Embryonic facial prominence (tissue), 1 donor: Measurements from ENCODE around the gene CLIP4.

Source experiments
- DNase-seq: peaks from one replicate; pipeline ENCODE4 v3.0.0-alpha.2; 2016; ENCODE audit errors: extremely low spot score

The CLIP4 gene

DNA sequence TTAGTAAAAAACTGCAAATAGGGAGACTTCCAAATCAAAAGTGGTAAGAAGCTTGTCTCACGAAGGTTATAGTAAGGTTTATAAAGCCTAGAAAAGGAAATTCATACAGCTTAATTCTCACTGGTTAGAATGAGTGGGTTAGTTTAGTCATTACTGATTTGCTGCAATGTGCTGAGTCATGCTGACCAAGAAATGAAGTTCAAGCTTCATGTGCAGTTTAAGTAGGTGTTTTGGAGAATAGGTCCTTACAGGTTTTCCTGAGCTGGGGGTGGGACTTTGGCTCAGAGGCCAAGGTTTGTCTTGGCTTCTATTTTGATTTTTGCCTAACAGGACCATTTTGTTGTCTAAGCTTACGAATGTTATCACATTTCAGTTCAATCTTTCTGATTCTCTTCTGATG lies 15.1 kb downstream of the CLIP4 start:
- DNase-seq: no peak

- no peak for DNase-seq
Measured at GRCh38 chr2:29134933-29135332, 19.7 kb downstream of the CLIP4 start.

DNA sequence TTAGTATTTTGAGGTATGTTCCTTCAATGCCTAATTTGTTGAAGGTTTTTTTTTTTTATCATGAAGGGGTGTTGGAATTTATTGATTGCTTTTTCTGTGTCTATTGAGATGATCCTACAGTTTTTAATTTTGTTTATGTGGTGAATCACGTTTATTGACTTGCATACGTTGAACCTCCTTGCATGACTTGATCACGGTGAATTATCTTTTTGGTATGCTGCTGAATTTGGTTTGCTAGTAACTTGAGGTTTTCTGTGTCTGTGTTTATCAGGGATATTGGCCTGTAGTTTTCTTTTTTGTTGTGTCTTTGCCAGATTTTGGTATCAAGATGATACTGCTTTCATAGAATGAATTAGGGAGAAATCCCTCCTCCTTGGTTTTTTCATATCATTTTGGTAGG lies 23.9 kb downstream of the CLIP4 start:
- no peak for DNase-seq

DNA sequence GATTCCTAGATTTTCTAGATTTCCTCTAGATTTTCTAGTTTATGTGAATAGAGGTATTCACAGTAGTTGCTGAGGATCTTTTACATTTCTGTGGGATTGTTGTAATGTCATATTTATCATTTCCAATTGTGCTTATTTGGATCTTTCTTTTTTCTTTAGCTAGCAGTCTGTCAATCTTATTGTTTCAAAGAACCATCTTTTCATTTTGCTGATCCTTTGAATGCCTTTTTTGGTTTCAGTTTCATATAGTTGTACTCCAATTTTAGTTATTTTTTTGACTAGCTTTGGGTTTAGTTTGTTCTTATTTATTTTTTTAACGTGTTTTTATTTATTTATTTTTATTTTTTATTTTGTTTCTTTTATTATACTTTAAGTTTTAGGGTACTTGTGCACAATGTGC lies 24.5 kb downstream of the CLIP4 start:
- no peak for DNase-seq

DNA sequence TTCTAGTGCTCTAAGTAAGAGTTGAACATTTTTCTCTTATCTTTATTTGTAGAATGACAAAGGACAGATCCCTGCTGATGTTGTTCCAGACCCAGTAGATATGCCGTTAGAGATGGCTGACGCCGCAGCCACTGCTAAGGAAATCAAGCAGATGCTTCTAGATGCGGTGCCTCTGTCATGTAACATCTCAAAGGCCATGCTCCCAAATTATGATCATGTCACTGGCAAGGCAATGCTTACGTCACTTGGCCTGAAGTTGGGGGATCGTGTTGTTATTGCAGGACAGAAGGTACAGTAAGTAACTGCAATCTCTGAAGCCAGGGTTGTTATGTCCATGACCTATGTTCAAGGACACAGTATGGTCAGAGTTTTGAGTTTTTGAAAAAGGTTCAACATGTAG lies 28.4 kb downstream of the CLIP4 start:
- no peak for DNase-seq

GRCh38 chr2:29146197-29146596 lies 31.0 kb downstream of the CLIP4 start:
- DNase-seq: no peak

DNA sequence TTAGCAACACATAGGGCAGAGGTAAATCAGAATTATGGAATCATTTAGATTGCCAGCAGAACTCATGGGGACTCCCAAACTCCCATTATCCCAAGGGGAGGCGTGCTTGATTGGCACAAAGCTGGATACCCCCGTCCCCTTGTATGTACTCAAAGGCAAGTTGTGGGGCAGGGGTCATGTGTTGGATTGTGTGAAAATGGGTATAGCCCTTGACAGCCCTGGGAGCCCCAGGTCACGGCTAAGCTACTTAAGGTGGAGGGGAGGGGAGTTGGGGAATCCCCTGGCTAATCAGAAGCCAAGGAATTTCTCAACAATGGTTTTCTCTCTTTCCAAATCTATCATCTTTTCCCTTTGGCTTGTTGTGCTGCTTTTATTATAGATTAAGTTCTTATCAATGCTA lies 32.7 kb downstream of the CLIP4 start:
- no peak for DNase-seq

DNA sequence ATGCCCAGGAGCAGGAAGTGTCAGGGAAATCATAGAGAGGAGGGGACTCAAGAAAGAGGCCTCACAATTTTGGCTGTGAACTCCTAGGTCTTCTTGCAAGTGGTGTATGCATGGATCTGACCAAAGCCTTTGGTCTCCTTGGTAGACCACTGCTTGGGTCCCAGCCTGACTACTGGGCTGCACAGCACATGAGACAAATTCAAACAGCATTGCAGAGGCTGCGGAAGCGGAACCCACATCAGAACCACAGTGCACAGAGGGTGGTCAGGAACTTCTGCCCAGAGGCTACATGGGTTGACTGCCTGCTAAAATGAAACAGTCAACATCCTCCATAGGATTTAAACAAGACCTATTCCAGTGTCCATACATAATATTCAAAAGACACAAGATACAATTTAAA lies 39.4 kb downstream of the CLIP4 start:
- no peak for DNase-seq

DNA sequence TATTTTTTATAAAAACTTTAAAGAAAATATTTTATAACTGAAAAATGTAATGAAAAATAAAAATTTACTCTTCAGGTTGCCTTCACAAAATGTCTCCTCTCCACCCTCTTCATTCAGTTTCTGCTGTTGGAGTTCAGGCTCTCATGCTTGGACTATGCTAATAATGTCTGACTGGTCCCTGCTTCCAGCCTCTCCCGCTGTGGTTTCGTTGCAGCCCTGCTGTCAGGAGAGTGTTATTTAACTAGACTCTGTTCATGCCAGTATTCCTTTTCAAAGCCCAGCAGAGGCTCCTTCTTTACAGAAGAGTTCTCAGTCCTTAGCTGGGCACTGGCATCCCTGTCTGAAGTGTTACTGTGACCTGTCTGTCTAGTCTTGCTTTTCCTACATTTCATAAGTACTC lies 40.4 kb downstream of the CLIP4 start:
- no peak for DNase-seq

GRCh38 chr2:29157131-29157530 lies 41.9 kb downstream of the CLIP4 start:
- no peak for DNase-seq

GRCh38 chr2:29159125-29159524 lies 43.9 kb downstream of the CLIP4 start:
- DNase-seq: no peak

GRCh38 chr2:29160184-29160583 lies 45.0 kb downstream of the CLIP4 start:
- no peak for DNase-seq

DNA sequence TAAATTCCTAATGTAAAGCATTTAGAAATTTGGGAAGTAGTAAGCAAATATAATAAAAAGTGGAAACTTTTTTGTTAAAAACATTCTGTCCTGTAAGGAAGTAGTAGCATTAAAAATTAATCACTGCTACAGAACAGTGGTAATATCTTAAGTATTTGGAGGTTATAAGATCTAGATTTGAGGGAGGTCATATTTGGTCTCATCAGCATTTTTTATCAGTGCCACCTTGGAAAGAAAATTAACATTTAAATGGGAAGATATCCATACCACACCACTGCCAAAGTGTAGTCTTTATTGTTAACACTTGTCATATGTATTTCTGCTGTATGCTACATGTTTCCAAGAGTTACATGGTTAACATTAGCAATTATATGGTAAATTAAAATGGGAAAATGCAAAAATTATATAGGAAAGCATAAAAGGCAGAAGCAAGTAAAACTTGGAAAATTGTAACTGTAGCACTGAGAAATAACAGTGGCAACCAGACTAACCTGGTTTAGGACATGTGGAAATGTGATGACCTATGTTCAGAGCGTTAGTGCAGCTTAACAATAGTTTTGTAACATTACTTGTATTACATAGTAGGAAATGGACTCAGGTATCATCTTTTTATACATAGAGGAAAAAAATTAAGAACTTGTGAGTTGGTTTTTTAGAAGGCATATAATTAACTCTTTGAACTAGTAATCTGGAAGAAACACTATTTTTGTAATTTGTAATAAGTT lies 47.2 kb downstream of the CLIP4 start:
- DNase-seq: no peak

DNA sequence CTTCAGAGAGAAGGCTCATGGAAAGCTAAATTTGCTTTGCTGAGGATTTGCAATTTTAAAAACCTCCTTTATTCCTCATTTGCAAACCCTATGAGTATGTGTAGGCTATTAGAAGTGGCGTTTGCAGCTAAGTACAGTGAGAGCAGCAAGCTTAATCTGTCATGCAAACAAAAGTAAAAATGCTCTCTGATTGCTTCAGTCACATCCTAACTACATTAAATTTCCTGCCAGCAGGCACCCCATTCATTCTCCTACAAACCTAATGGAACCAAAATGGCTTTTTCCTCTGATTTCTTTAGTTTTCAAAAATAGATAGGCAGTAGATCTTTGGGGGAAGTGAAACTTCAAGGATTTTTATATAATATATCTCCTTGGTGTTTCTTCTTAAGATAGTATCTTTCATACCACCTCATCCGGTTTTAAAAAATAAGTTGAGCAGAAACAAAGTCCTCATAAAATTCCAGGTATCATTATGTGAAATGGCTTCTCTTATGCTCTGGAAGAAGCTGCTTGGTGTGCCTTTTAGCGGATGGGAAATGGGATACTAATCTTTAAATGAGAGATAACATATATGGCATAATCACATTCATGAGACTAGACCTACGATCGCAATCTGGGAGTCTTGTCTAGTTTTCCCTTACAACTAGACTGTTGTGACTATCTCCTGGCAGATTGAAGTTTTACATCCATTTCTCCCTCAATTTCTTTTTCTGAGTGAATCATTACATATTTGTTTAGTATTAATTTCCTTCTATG lies 49.1 kb downstream of the CLIP4 start:
- DNase-seq: no peak

- DNase-seq: no peak
Measured at GRCh38 chr2:29165362-29166241, 50.4 kb downstream of the CLIP4 start.

DNA sequence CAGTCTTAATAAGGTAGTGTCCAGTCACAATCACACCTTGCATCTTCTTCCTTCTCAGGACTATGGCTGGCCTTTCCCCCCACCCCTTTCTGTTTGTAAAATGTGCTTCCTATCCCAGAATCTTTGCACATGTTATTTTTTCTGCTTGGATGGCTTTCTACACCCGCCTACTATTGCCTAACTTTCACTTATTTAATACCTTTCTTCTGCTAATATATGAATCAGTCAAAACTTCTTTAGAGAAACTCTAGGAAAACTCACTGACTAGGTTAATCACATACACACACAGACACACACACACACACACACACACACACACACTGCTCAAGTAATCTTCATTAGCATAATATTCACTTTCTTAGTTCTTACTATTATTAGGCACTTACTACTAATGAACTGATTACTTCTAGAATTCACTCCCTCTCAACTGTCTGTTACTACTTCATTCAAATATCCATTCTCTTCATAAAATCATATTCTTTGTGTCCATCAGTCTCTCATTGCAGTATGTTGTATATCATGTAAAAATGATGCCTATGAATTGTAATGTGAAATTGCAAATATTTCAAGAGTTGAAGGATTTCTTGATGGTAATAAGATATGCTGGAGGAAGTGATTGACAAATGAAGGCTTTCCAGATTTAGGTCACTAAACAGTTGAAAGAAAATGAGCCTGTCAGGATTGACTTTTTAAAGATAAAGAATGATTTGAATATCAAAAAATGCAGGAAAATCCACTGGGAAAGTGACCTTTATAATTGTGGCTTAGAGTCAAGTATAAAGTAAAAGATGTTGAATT lies 51.2 kb downstream of the CLIP4 start:
- no peak for DNase-seq

DNA sequence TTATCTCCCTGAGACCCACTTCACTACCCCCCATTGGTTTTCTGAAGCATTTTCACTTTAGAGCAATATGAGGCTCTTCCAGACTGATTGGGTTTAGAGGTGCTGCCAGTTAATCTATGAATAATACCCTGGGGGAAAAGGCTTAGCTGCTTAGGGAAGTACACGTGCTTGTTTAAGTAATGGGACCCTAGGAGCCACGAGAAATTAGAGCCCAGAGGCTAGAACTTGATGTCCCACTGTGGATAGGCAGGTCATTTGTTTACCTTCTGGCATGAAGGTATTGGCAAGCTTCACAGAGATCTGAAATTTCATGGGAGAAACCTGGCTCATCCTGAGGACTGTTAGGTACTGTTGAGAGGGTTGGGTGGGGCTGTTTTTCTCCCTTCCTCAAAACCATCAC lies 59.7 kb downstream of the CLIP4 start:
- no peak for DNase-seq

- DNase-seq: no peak
Measured at GRCh38 chr2:29175338-29175737, 60.1 kb downstream of the CLIP4 start.

- DNase-seq: no peak
Measured at GRCh38 chr2:29182334-29182733, 67.1 kb downstream of the CLIP4 start.

DNA sequence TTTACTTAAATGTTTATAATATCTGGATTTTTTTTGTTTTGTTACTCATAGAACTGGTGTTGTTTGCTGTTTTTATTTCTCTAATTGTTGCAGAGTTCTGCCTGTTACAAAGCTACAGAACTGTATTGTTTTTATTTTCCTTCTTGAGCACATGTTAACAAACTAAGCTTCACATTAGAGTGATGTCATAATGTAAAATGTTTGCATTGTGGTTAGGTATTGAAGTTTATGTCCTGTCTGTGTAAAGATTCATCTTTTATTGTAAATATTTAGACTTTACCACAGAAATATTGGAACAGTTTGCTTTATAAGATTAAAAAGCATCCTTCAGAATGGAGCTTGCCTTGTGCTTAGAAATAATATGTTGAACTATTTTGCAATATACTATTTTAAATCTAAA lies 67.7 kb downstream of the CLIP4 start:
- DNase-seq: no peak

GRCh38 chr2:29184531-29184930 lies 69.3 kb downstream of the CLIP4 start:
- DNase-seq: no peak

DNA sequence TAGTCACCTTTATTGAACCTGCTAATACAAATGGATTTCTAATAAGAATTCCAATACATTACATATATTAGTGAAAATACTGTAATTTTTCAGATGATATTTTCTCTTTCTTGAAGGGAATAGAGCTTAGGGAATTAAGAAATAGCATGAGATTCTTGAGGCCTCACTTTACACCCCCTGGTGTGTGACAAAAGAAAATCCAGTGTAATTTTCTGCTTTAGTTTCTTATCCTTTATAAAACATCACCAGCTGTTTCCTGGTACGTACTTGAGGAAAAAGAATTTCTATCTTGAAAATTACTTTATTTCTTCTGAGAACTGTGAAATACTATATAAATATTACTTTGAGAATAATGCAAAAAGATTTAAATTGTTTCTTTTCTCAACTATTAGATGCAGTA lies 71.6 kb downstream of the CLIP4 start:
- DNase-seq: no peak
